SK-N-SH (cell line): ENCODE results near the gene BPIFA3. TPM values are rescaled to one million over a fixed set of nuclear protein-coding genes. Genes with fewer than 3 reads are reported as not detected.

Source experiments
- CTCF ChIA-PET: fragments of 300-600, 350-600 bp; formaldehyde crosslinking; extraction: SDS; loops from one replicate; lab custom pipeline; 2021; lab: Yijun Ruan, JAX
- POLR2A ChIA-PET: fragments of 350-600 bp; sonication (Branson Sonifier 250); formaldehyde crosslinking; extraction: SDS; loops from one replicate; lab custom pipeline; 2020; ENCODE audit warnings: antibody characterized with exemption, inconsistent platforms; lab: Yijun Ruan, JAX
- DNase-seq: peaks from one replicate; pipeline ENCODE4 v3.0.0; 2012
- H2AFZ ChIP-seq: fragments of 200-600 bp; sonication (generic); 2 replicates; pipeline ENCODE4 v1.8.1; 2016; ENCODE audit warnings: antibody characterized with exemption, mild to moderate bottlenecking, low read depth
- H3F3A ChIP-seq: fragments of 200-600 bp; sonication (generic); replicated peaks from 2 replicates; pipeline ENCODE3; 2016; ENCODE audit warnings: antibody characterized with exemption, mild to moderate bottlenecking; ENCODE audit not compliant: insufficient read depth
- H3K27ac ChIP-seq, 2 experiments: fragments of 200-500 bp in 1 of 2; fragments of 200-600 bp in 1 of 2; sonication (Bioruptor generic) in 1 of 2; sonication (generic), shearing (Covaris generic) in 1 of 2; 2 replicates each; pipeline versions ENCODE4 v1.5.1 to v1.6.1; 2014 to 2016; ENCODE audit warnings: low read depth in 2 of 2, inconsistent platforms in 1 of 2, low read length in 1 of 2, mild to moderate bottlenecking in 1 of 2, mixed read lengths in 1 of 2
- H3K27me3 ChIP-seq: fragments of 200-600 bp; sonication (generic), shearing (Covaris generic); 2 replicates; pipeline ENCODE4 v1.6.1; 2016; ENCODE audit warnings: mixed run types; ENCODE audit not compliant: insufficient read depth
- H3K36me3 ChIP-seq, 2 experiments: fragments of 200-500 bp in 1 of 2; fragments of 200-600 bp in 1 of 2; sonication (Bioruptor generic) in 1 of 2; sonication (generic) in 1 of 2; replicated peaks in 1 of 2; 2 replicates each; pipeline versions ENCODE3 to v1.5.1; 2014 to 2016; ENCODE audit warnings: low read length in 1 of 2, mild to moderate bottlenecking in 1 of 2; ENCODE audit not compliant: insufficient read depth in 2 of 2, control insufficient read depth in 1 of 2
- H3K4me1 ChIP-seq, 2 experiments: fragments of 200-500 bp in 1 of 2; fragments of 200-600 bp in 1 of 2; sonication (Bioruptor generic) in 1 of 2; sonication (generic), shearing (Covaris generic) in 1 of 2; 2 replicates each; pipeline versions ENCODE4 v1.5.1 to v1.6.1; 2014 to 2016; ENCODE audit warnings: low read depth in 1 of 2, low read length in 1 of 2, mixed run types in 1 of 2; ENCODE audit not compliant: insufficient read depth in 2 of 2, control insufficient read depth in 1 of 2
- H3K4me2 ChIP-seq: fragments of 200-600 bp; sonication (generic), shearing (Covaris generic); 2 replicates; pipeline ENCODE4 v1.6.1; 2017; ENCODE audit warnings: mixed run types
- H3K4me3 ChIP-seq, 2 experiments: fragments of 200-500 bp in 1 of 2; fragments of 200-600 bp in 1 of 2; sonication (Bioruptor generic) in 1 of 2; sonication (generic), shearing (Covaris generic) in 1 of 2; 2 replicates each; pipeline versions ENCODE4 v1.5.1 to v1.8.1; 2014 to 2016; ENCODE audit warnings: low read depth in 2 of 2, inconsistent platforms in 1 of 2, low read length in 1 of 2, mild to moderate bottlenecking in 1 of 2, mixed read lengths in 1 of 2, moderate library complexity in 1 of 2
- H3K79me2 ChIP-seq: fragments of 200-600 bp; sonication (generic); 2 replicates; pipeline ENCODE4 v1.8.1; 2017; ENCODE audit warnings: mild to moderate bottlenecking; ENCODE audit not compliant: insufficient read depth
- H3K9ac ChIP-seq: fragments of 200-600 bp; sonication (generic); 2 replicates; pipeline ENCODE4 v1.6.1; 2017; ENCODE audit warnings: mixed run types
- H3K9me2 ChIP-seq: fragments of 200-600 bp; sonication (generic); 2 replicates; pipeline ENCODE4 v1.6.1; 2017; ENCODE audit warnings: mixed run types
- H3K9me3 ChIP-seq: fragments of 200-600 bp; sonication (generic); 2 replicates; pipeline ENCODE4 v1.6.1; 2017; ENCODE audit warnings: mixed run types, mild to moderate bottlenecking, moderate library complexity
- H4K20me1 ChIP-seq: fragments of 200-600 bp; sonication (generic); 2 replicates; pipeline ENCODE4 v1.6.1; 2017; ENCODE audit warnings: mild to moderate bottlenecking, mixed run types; ENCODE audit not compliant: insufficient read depth
- EP300 ChIP-seq, 2 experiments: IDR thresholded peaks; 2 replicates each; pipeline versions ENCODE4 v1.4.0 to v1.6.1; 2012; ENCODE audit warnings: borderline replicate concordance in 1 of 2, low read depth in 1 of 2, low read length in 1 of 2
- FOSL2 ChIP-seq: IDR thresholded peaks from 2 replicates; pipeline ENCODE4 v1.4.0; 2012; ENCODE audit warnings: low read depth, mild to moderate bottlenecking, moderate library complexity, borderline replicate concordance
- FOXJ3 ChIP-seq: sonication (generic); formaldehyde crosslinking; IDR thresholded peaks from 2 replicates; pipeline ENCODE4 v1.5.1; 2020; ENCODE audit warnings: mild to moderate bottlenecking, missing genetic modification reagents
- GATA2 ChIP-seq: sonication (generic); formaldehyde crosslinking; IDR thresholded peaks from 2 replicates; pipeline ENCODE4 v1.5.0; 2020; ENCODE audit warnings: mild to moderate bottlenecking, missing genetic modification reagents
- JUND ChIP-seq: IDR thresholded peaks from 2 replicates; pipeline ENCODE4 v1.4.0; 2012
- MEF2A ChIP-seq: IDR thresholded peaks from 2 replicates; pipeline ENCODE4 v1.4.0; 2012; ENCODE audit warnings: low read depth, borderline replicate concordance
- MXI1 ChIP-seq: IDR thresholded peaks from 2 replicates; pipeline ENCODE4 v1.6.1; 2012; ENCODE audit warnings: mild to moderate bottlenecking, low read depth, low read length, improper control_type of control experiment
- NFIC ChIP-seq: IDR thresholded peaks from 2 replicates; pipeline ENCODE4 v1.4.0; 2012; ENCODE audit warnings: borderline replicate concordance
- RCOR1 ChIP-seq: fragments of 150-350 bp; IDR thresholded peaks from 2 replicates; pipeline ENCODE4 v1.6.1; 2017; ENCODE audit warnings: antibody characterized with exemption, low read length
- RFX5 ChIP-seq: IDR thresholded peaks from 2 replicates; pipeline ENCODE4 v1.6.1; 2012; ENCODE audit warnings: mild to moderate bottlenecking, improper control_type of control experiment, low read length
- SIN3A ChIP-seq: IDR thresholded peaks from 2 replicates; pipeline ENCODE4 v1.6.1; 2012; ENCODE audit warnings: low read depth, mild to moderate bottlenecking, low read length, moderate library complexity, borderline replicate concordance
- TAF1 ChIP-seq: IDR thresholded peaks from 2 replicates; pipeline ENCODE4 v1.6.1; 2012; ENCODE audit warnings: low read depth, mild to moderate bottlenecking, low read length, moderate library complexity, borderline replicate concordance
- TEAD4 ChIP-seq: IDR thresholded peaks from 2 replicates; pipeline ENCODE4 v1.4.0; 2012; ENCODE audit warnings: mild to moderate bottlenecking, borderline replicate concordance; ENCODE audit not compliant: insufficient read depth
- YY1 ChIP-seq: IDR thresholded peaks from 2 replicates; pipeline ENCODE4 v1.4.0; 2012; ENCODE audit warnings: low read depth, mild to moderate bottlenecking
- WGBS: methylation state at CpG from one replicate; pipeline ENCODE4 v1.1.6; 2017; ENCODE audit warnings: low lambda C conversion rate; 5-methylcytosine and 5-hydroxymethylcytosine counted together
- polyA plus RNA-seq, 3 experiments: library from polyadenylated mRNA; depleted of rRNA; stranded (reverse); fragments of >200 nt; gene quantifications; 2 replicates each; pipeline ENCODE4 v1.2.3, GENCODE V29; 2012
- TF ChIP-seq, protein P1 (sequence below): fragments of 200-600 bp; sonication (generic); IDR thresholded peaks from 2 replicates; pipeline ENCODE4 v1.6.1; 2017; ENCODE audit warnings: antibody characterized with exemption, mild to moderate bottlenecking, moderate library complexity
- TF ChIP-seq, protein P2 (sequence below): IDR thresholded peaks from 2 replicates; pipeline ENCODE4 v1.4.0; 2012; ENCODE audit warnings: low read depth, borderline replicate concordance

Gene BPIFA3
- polyA plus RNA-seq, 1 of the 3 experiments (the other 2 are of a cell fraction), result not detected

DNA sequence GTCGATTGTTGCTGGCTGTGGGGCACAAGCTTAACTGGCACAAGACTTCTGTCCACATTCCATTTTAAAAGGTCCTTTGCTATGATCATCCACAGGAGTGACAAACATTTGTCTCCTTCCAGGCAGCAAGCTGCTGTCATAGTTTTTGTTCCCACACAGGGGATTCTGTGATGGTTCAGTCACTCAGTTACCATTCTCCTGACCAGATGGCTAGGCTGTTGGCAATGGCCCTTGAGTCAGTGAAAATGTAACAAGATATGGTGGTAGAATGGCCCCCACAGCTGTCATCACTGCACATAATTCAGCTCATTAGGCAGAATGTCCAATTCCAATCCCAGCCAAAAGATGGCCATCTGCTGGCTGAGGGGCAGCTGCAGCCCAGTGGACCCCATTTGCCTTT is 32.3 kb downstream of the BPIFA3 start:
- Histone ChIP-seq H4K20me1 (no peaks in the 10 kb centered on the region), H3K36me3 (no peaks in the 10 kb centered on the region), H3K9me3 (no peaks in the 10 kb centered on the region), H3K27ac (no peak overlapping the region)
- DNase-seq, result no peak
- TF ChIP-seq EP300 (IDR thresholded peaks at IDR 0.05; ENCODE audit: borderline replicate concordance in 1 of 2, low read depth in 1 of 2, low read length in 1 of 2), result no peak
- TF ChIP-seq, all 33 proteins: peak for 0
- H3K9me2 ChIP-seq, result no peaks in the 10 kb centered on the region
- WGBS, result 0% methylated on average over 1 of the region's 1 CpG
- no peak overlapping the region for H2AFZ ChIP-seq
- CTCF ChIA-PET, result no interaction called here
- POLR2A ChIA-PET, result no interaction called here
- no peaks in the 10 kb centered on the region for H3K79me2 ChIP-seq
- H3K9ac ChIP-seq, result no peak overlapping the region
- no peaks in the 10 kb centered on the region for H3F3A ChIP-seq
- no peak overlapping the region for H3K4me3 ChIP-seq
- no peaks in the 10 kb centered on the region for H3K27me3 ChIP-seq
- H3K4me2 ChIP-seq, result no peak overlapping the region
- H3K4me1 ChIP-seq, result no peaks in the 10 kb centered on the region

DNA sequence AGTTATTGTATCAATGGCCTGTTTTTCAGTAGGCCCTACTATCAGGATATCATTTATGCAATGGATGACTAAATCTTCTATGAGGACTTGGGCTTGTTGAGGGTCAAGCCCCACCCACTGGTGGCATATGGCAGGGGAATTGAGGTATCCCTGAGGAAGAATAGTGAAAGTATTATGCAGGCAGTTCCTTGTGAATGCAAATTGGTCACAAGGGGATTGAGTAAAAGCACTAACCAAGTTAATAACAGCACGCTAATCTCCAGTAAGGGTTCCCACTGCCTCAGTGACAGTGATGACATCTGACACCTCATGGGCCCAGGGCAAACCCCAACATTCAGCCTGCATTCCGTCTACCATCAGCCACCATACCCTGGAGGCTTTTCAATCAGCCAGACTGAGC is 33.5 kb downstream of the BPIFA3 start:
- DNase-seq, result no peak
- Histone ChIP-seq H3K4me3 (no peak overlapping the region), H3K4me2 (no peak overlapping the region), H3K36me3 (no peaks in the 10 kb centered on the region), H3K9me2 (0 out of 2 replicates have a peak, but pooled peaks cover 2% of the 10 kb centered on the region), H3K9ac (no peak overlapping the region), H3K27me3 (no peaks in the 10 kb centered on the region), H2AFZ (no peak overlapping the region), H3K4me1 (no peaks in the 10 kb centered on the region), H3K79me2 (no peaks in the 10 kb centered on the region), H3K9me3 (no peaks in the 10 kb centered on the region), H3F3A (no peaks in the 10 kb centered on the region), H4K20me1 (no peaks in the 10 kb centered on the region), H3K27ac (no peak overlapping the region)
- ChIA-PET POLR2A (no interaction called here), CTCF (interaction anchor here (3.0 kb wide), 1 partner anchor 12 kb away, joined by 13 read pairs; no protein-coding TSS in a partner anchor)
- TF ChIP-seq JUND (no peak), RFX5 (no peak), SIN3A (no peak)
- TF ChIP-seq, protein P1, sequence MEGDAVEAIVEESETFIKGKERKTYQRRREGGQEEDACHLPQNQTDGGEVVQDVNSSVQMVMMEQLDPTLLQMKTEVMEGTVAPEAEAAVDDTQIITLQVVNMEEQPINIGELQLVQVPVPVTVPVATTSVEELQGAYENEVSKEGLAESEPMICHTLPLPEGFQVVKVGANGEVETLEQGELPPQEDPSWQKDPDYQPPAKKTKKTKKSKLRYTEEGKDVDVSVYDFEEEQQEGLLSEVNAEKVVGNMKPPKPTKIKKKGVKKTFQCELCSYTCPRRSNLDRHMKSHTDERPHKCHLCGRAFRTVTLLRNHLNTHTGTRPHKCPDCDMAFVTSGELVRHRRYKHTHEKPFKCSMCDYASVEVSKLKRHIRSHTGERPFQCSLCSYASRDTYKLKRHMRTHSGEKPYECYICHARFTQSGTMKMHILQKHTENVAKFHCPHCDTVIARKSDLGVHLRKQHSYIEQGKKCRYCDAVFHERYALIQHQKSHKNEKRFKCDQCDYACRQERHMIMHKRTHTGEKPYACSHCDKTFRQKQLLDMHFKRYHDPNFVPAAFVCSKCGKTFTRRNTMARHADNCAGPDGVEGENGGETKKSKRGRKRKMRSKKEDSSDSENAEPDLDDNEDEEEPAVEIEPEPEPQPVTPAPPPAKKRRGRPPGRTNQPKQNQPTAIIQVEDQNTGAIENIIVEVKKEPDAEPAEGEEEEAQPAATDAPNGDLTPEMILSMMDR, result no peak
- WGBS, result 50% methylated on average over 2 of the region's 2 CpGs

DNA sequence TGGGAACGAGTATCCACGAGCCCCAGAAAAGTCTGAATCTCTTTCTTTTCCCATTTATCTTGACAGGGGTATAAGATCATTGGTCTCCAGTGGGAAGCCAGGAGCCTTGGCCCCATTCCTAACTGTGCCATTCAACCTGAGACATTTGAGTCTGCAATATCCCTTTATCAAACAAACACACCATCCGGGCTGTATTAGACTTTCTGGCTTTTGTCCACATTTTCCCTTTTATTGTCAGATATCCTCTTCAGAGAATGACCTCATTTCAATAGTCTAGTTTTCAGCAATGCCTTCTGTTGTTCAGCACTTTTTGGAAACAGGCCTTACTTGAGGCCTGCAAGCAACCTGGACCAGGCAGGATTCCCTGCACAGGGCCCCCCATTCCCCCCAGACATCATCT is 34.3 kb downstream of the BPIFA3 start:
- ChIA-PET CTCF (interaction anchor here (1.5 to 3.0 kb wide), 2 partner anchors 11 to 44 kb away, joined by 3 to 13 read pairs; no protein-coding TSS in a partner anchor), POLR2A (interaction anchor here (0.6 kb wide), 1 partner anchor 24 kb away, joined by 4 read pairs; no protein-coding TSS in a partner anchor)
- Histone ChIP-seq H3K36me3 (no peaks in the 10 kb centered on the region), H3K4me3 (no peak overlapping the region), H3K4me1 (no peaks in the 10 kb centered on the region), H3K27me3 (no peaks in the 10 kb centered on the region), H3K79me2 (no peaks in the 10 kb centered on the region), H3K4me2 (no peak overlapping the region), H3K9me2 (0 out of 2 replicates have a peak, but pooled peaks cover 6% of the 10 kb centered on the region), H3K9ac (no peak overlapping the region), H4K20me1 (no peaks in the 10 kb centered on the region), H3K27ac (no peak overlapping the region), H3K9me3 (no peaks in the 10 kb centered on the region), H2AFZ (no peak overlapping the region), H3F3A (no peaks in the 10 kb centered on the region)
- WGBS, result 37% methylated on average over 3 of the region's 3 CpGs
- no peak for DNase-seq
- TF ChIP-seq, protein P1, result no peak
- TF ChIP-seq RFX5 (no peak), MXI1 (no peak), GATA2 (CRISPR knock-in tag) (no peak), RCOR1 (no peak), TAF1 (no peak), MEF2A (no peak), FOSL2 (no peak), SIN3A (no peak), YY1 (no peak), TEAD4 (no peak), NFIC (no peak), FOXJ3 (CRISPR knock-in tag) (no peak), JUND (no peak)
- TF ChIP-seq, protein P2, sequence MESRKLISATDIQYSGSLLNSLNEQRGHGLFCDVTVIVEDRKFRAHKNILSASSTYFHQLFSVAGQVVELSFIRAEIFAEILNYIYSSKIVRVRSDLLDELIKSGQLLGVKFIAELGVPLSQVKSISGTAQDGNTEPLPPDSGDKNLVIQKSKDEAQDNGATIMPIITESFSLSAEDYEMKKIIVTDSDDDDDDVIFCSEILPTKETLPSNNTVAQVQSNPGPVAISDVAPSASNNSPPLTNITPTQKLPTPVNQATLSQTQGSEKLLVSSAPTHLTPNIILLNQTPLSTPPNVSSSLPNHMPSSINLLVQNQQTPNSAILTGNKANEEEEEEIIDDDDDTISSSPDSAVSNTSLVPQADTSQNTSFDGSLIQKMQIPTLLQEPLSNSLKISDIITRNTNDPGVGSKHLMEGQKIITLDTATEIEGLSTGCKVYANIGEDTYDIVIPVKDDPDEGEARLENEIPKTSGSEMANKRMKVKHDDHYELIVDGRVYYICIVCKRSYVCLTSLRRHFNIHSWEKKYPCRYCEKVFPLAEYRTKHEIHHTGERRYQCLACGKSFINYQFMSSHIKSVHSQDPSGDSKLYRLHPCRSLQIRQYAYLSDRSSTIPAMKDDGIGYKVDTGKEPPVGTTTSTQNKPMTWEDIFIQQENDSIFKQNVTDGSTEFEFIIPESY, result no peak
